ENCODE results near the gene STRIP2.
A peak's percentile ranks its signal among the peaks of the same experiment; 100 is the strongest.

Gene STRIP2

GRCh38 chr7:129502708-129503685 lies 68.8 kb downstream of the STRIP2 start:
- no peaks in the 10 kb centered on the region for H3K4me1 ChIP-seq (ENCODE audit: control insufficient read depth, insufficient read depth, low read length)
- ChIA-PET POLR2A (no interaction called here), CTCF (interaction anchor here (0.6 to 1.5 kb wide), 4 partner anchors 9 to 292 kb away, joined by 3 to 7 read pairs (median 4); no protein-coding TSS in a partner anchor)
- H3K4me3 ChIP-seq (ENCODE audit: low read depth, low read length), result peak overlapping the region; percentile 41
- no peaks in the 10 kb centered on the region for H3K36me3 ChIP-seq (ENCODE audit: control insufficient read depth in 2 of 2, insufficient read depth in 1 of 2, low read length in 2 of 2)
- H3K9me3 ChIP-seq (ENCODE audit: control insufficient read depth, insufficient read depth, low read depth, low read length), result no peaks in the 10 kb centered on the region
- H3K27ac ChIP-seq (ENCODE audit: extremely low read depth, low read depth, low read length), result no peak overlapping the region; the same call in 1 of the 2 replicates
- TF ChIP-seq GLIS2 (tag by site-specific recombination; IDR thresholded peaks at IDR 0.05), result peak; percentile 69
- no peak for TF ChIP-seq ZNF791 (tag by site-specific recombination; IDR thresholded peaks at IDR 0.05)
- peak; percentile 59 for TF ChIP-seq ZBTB26 (tag by site-specific recombination; optimal IDR thresholded peaks at IDR 0.05)
- TF ChIP-seq ZNF18 (tag by site-specific recombination; IDR thresholded peaks at IDR 0.05), result no peak
- TF ChIP-seq SP3 (tag by site-specific recombination; IDR thresholded peaks at IDR 0.05), result peak; percentile 16
- TF ChIP-seq ZBTB48 (tag by site-specific recombination; IDR thresholded peaks at IDR 0.05), result peak; percentile 46; the same call in 1 of the 2 replicates
- TF ChIP-seq ZNF473 (tag by site-specific recombination; IDR thresholded peaks at IDR 0.05), result no peak
- 0 out of 2 replicates have a peak, but pooled peaks have one; percentile 31 for TF ChIP-seq HIC1 (tag by site-specific recombination; IDR thresholded peaks at IDR 0.05)
- 0 out of 2 replicates have a peak, but pooled peaks have one; percentile 15 for TF ChIP-seq ZNF202 (tag by site-specific recombination; IDR thresholded peaks at IDR 0.05; ENCODE audit: borderline replicate concordance)
- TF ChIP-seq ZNF335 (tag by site-specific recombination; conservative IDR thresholded peaks at IDR 0.05), result peak; percentile 64
- peak; percentile 57 for TF ChIP-seq PATZ1 (tag by site-specific recombination; IDR thresholded peaks at IDR 0.05)
- TF ChIP-seq ZNF449 (tag by site-specific recombination; IDR thresholded peaks at IDR 0.05), result no peak

- Histone ChIP-seq H3K4me3 (ENCODE audit: low read depth, low read length) (no peak overlapping the region), H3K36me3 (ENCODE audit: control insufficient read depth in 2 of 2, insufficient read depth in 1 of 2, low read length in 2 of 2) (no peaks in the 10 kb centered on the region), H3K9me3 (ENCODE audit: control insufficient read depth, insufficient read depth, low read depth, low read length) (no peaks in the 10 kb centered on the region), H3K27ac (ENCODE audit: extremely low read depth, low read depth, low read length) (no peak overlapping the region), H3K4me1 (ENCODE audit: control insufficient read depth, insufficient read depth, low read length) (no peaks in the 10 kb centered on the region)
- ChIA-PET POLR2A (no interaction called here), CTCF (interaction anchor here (0.8 to 1.5 kb wide), 3 partner anchors 9 to 141 kb away, joined by 3 to 7 read pairs (median 4); no protein-coding TSS in a partner anchor)
- TF ChIP-seq ZNF677 (tag by site-specific recombination; IDR thresholded peaks at IDR 0.05) (no peak), ZNF548 (tag by site-specific recombination; IDR thresholded peaks at IDR 0.05) (0 out of 2 replicates have a peak, but pooled peaks have one; percentile 56)
These were observed 69.5 kb downstream of the STRIP2 start for GRCh38 chr7:129503725-129504124.

Data from HEK293 (cell line).